HG02973 (cell line): ENCODE measurements around the gene COL28A1.

Source experiments
- ATAC-seq: cut with Tn5 transposase; IDR thresholded peaks from one replicate; pipeline ENCODE4 v1.9.1; 2021; ENCODE audit warnings: moderate library complexity; ENCODE audit not compliant: unreplicated experiment

COL28A1 gene

GRCh38 chr7:7344583-7344982, 191.1 kb downstream of the COL28A1 start:
- no peak for ATAC-seq

DNA sequence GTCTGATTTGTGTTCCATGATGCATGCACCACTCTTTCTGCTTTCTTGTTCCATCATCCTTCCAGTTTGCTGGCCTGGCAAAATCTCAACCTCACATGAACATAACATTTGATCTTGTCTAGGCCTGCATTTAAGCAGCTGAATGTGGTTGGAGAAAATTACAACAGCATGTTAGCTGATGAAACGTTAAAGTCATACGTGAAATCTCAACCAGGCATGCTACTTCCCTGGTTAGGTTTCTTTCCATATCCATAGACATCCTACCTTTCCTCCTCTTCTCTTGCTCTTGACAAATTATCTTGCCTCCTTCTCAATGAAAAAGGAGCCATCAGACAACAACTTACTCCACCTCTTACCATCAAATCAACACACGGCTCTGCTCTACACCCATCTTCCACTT, 199.8 kb downstream of the COL28A1 start:
- no peak for ATAC-seq

GRCh38 chr7:7335215-7335614, 200.5 kb downstream of the COL28A1 start:
- no peak for ATAC-seq

- ATAC-seq: no peak
Measured at GRCh38 chr7:7333610-7334009, 202.1 kb downstream of the COL28A1 start.

GRCh38 chr7:7331523-7331922, 204.2 kb downstream of the COL28A1 start:
- ATAC-seq: no peak

GRCh38 chr7:7330997-7331396, 204.7 kb downstream of the COL28A1 start:
- ATAC-seq: no peak

DNA sequence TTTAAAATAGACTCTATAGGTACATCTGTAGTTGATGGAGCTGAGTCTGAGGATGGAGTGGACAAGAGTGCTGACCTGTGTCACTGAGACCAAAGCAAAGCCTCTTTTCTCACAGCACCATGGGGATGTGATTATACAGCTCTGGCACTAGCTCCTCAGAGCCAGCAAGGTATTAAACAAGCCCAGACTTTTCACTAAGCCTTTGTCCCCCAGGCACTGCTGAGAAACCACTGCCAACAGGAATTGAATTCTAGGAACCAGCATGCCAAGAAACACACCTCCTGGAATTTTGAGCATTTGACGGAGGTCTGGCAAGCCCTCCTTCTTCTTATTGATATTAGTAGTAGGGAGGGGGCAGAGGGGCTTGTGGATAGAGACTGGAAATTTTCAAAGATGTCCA, 206.3 kb downstream of the COL28A1 start:
- ATAC-seq: no peak

- ATAC-seq: no peak
Measured at GRCh38 chr7:7327423-7327822, 208.2 kb downstream of the COL28A1 start.

DNA sequence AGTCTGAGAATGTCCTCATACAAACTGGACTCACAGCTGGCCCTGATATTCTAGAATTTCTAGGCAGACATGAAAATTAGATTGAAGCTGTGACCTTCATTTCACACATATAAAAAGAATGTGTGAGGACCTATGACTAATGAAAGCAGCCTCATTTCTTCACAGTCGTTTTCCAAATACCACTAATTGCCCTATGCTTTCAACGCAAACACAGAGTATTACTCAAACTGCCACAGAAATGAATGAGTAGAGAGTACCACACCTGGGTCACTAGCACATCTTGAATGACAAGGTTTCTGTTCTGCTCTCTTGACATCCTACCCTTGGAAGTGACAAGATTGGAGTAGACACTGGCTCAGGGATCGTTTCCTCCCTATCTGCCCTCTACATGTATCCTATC, 211.0 kb downstream of the COL28A1 start:
- ATAC-seq: no peak

DNA sequence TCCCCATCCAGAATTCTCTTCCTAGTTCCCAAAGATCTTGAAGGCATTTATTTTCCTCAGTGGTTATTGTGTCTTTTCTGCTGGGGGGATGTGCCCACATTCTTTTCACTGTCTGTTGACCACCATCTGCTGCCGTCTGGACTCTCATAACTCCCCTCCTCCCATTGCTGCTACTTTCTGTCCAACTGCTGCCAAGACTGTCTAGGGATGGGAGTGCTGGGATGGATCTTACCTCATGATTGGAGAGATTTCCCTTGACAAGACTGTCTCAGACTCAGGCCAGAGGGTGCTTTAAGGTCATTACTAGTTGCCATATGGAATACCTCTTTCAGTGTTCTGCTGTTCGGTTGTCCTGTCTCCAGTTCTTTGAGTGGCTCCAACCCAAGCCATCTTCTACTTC, 211.8 kb downstream of the COL28A1 start:
- ATAC-seq: no peak

- ATAC-seq: peak; percentile 73
Measured at GRCh38 chr7:7323352-7323751, 212.3 kb downstream of the COL28A1 start.

GRCh38 chr7:7321681-7322080, 214.0 kb downstream of the COL28A1 start:
- peak; percentile 87 for ATAC-seq

DNA sequence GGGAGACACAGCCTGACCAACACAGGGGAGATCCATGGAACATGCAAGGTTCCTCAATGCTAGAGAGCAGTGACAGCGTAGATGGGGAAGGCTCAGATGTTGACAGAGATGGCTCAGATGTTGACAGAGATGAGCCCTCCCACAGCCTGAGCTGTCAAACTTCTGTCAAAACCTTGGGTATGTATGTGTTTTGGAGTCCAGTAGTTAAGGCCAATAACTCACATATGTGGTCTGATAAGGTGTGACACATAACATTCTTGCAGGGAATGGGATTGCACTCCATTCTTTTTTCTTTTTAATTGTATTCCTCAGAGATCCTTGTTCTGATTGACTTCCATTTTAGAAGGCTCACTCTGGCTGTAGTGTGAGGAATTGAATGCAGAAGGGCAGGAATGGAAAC, 217.1 kb downstream of the COL28A1 start:
- ATAC-seq: no peak

- ATAC-seq: no peak
Measured at GRCh38 chr7:7317850-7318249, 217.8 kb downstream of the COL28A1 start.

DNA sequence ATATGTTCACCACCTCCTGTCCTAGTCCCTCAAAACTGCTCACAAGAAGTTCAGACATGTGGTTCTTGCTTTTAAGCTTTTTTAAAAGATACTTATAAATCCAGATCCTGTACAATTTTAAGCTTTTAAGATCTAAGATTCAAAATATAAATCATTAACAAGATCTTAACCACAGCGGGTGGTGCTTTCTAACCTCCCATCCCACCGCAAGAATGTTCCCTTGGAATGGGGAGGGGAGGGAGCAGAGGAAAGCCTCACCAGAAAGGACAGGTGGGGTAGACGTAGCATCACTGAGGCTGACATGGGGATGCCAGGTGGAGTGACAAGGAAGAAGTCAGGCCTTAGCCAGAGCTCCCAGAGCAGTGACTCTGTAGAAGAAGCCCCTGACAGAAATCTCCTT, 219.8 kb downstream of the COL28A1 start:
- no peak for ATAC-seq

DNA sequence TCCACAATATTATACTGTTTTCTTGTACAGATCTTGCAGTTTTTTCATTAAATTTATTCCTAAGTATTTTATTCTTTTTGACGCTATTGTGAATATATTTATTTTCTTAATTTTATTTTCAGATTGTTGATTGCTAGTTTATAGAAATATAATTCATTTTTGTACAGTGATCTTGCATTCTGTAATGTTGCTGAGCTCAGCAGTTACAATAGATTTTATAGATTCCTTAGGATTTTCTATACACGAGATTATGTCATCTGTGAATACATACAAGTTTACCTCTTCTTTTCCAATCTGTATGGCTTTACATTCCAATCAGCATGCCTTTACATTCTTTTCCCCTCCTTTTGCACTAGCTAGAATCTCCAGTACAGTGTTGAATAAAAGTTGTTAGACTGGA, 223.3 kb downstream of the COL28A1 start:
- ATAC-seq: no peak

DNA sequence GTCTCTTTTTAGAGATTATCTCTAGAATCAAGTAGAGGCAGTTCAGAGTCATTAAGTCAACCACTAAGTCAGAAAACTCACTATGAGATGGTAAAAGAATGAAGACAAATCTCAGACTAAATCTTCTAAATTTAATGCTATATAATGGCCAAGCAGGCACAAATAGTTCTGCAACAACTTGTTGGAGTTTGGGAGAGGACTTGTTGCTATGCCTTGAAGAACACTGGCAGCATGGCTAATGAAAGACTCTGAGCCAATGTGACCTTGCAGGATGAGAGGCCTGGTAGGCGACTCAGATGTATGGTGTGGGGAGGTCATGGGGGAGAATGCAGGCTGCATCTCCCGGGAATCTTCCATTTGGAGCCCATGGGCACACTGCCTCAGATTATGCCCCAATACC, 224.7 kb downstream of the COL28A1 start:
- no peak for ATAC-seq

GRCh38 chr7:7309203-7309602, 226.5 kb downstream of the COL28A1 start:
- no peak for ATAC-seq
